IPS-11a (cell line): ENCODE results near the gene MNT.
A peak's percentile ranks its signal among the peaks of the same experiment; 100 is the strongest.

Experiments used
- H3K4me3 ChIP-seq: one replicate; pipeline ENCODE4 v1.5.1; 2013; ENCODE audit warnings: low read depth, low read length, control low read depth

The MNT gene

GRCh38 chr17:2335726-2336214 is 65.1 kb downstream of the MNT start:
- peak overlapping the region; percentile 99 for H3K4me3 ChIP-seq
